ENCODE results near the gene KSR2. TPM values are rescaled to one million over a fixed set of nuclear protein-coding genes. Genes with fewer than 3 reads are reported as not detected.
A peak's percentile ranks its signal among the peaks of the same experiment; 100 is the strongest.

KSR2 gene
- total RNA-seq, 2 donors from 2014 or later: 1.2 to 1.3 TPM

DNA sequence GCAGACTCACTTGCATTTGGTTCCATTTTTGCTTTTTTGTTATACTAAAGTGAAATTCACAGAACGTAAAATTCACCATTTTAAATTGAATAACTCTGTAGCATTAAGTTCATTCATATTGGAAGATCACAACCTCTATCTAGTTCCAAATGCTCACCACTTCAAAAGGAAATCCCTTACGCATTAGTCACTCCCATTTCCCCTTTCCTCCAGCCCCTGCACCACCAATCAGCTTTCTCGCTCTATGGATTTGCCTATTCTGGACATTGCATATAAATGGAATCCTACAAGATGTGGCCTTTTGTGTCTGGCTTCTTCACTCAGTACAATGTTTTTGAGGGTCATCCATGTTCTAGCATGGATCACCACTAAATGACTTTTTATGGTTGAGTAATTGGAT, 294.5 kb downstream of the KSR2 start:
- intact Hi-C loops (cut with DNase I): loop anchor here (5.0 kb wide), 1 partner anchor 163 kb away; no protein-coding TSS in a partner anchor
- Histone ChIP-seq H3K4me3 (no peak overlapping the region), H3K4me1 (no peaks in the 10 kb centered on the region), H3K27ac (no peak overlapping the region), H3K9me3 (no peaks in the 10 kb centered on the region), H3K27me3 (no peaks in the 10 kb centered on the region), H3K36me3 (no peaks in the 10 kb centered on the region), H3K9ac (ENCODE audit: low read depth in 2 of 2, low read length in 2 of 2) (no peak overlapping the region)
- no peak for DNase-seq
- TF ChIP-seq CTCF (IDR thresholded peaks at IDR 0.05): no peak

- no peak for DNase-seq
- Histone ChIP-seq H3K9ac (ENCODE audit: low read depth in 2 of 2, low read length in 2 of 2) (no peak overlapping the region), H3K27me3 (no peaks in the 10 kb centered on the region), H3K4me3 (no peak overlapping the region), H3K36me3 (no peaks in the 10 kb centered on the region), H3K4me1 (no peaks in the 10 kb centered on the region), H3K27ac (no peak overlapping the region), H3K9me3 (no peaks in the 10 kb centered on the region)
- intact Hi-C loops (cut with DNase I): loop anchor here (5.0 kb wide), 1 partner anchor 166 kb away; no protein-coding TSS in a partner anchor
- TF ChIP-seq CTCF (IDR thresholded peaks at IDR 0.05): peak; percentile 24
Observed at GRCh38 chr12:117671734-117672133, 297.1 kb downstream of the KSR2 start.

DNA sequence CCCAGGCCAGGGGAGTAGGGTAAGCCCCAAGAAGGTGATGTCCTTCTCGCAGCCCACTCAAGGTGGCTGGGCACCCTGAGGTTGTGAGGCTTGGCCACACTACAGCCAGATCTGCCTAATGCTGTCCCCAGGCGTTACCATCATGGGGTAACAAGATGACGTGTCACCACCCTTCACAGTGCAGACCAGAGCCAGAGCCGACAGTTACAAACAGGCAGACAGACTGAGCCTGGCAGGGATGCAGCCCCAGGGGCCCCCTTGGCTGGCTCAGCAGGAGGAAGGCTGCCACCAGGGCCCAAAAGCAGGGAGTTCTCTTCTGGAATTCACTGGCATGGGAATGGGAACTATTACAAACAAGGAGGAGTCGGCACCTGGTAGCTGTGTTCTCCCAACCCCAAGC, 304.6 kb downstream of the KSR2 start:
- Histone ChIP-seq H3K27me3 (no peaks in the 10 kb centered on the region), H3K9me3 (no peaks in the 10 kb centered on the region), H3K9ac (ENCODE audit: low read depth in 2 of 2, low read length in 2 of 2) (no peak overlapping the region), H3K36me3 (no peaks in the 10 kb centered on the region), H3K4me3 (no peak overlapping the region), H3K27ac (no peak overlapping the region), H3K4me1 (no peaks in the 10 kb centered on the region)
- no peak for TF ChIP-seq CTCF (IDR thresholded peaks at IDR 0.05)
- no peak for DNase-seq
- intact Hi-C loops (cut with DNase I): no loop called here

- TF ChIP-seq CTCF (IDR thresholded peaks at IDR 0.05): no peak
- Histone ChIP-seq H3K9me3 (no peaks in the 10 kb centered on the region), H3K27me3 (no peaks in the 10 kb centered on the region), H3K27ac (no peak overlapping the region), H3K4me1 (no peaks in the 10 kb centered on the region), H3K4me3 (no peak overlapping the region), H3K36me3 (no peaks in the 10 kb centered on the region), H3K9ac (ENCODE audit: low read depth in 2 of 2, low read length in 2 of 2) (no peak overlapping the region)
- intact Hi-C loops (cut with DNase I): no loop called here
- DNase-seq: no peak
Observed at GRCh38 chr12:117662620-117663395, 306.0 kb downstream of the KSR2 start.

GRCh38 chr12:117662220-117662619, 306.6 kb downstream of the KSR2 start:
- Histone ChIP-seq H3K9me3 (no peaks in the 10 kb centered on the region), H3K4me3 (no peak overlapping the region), H3K27me3 (no peaks in the 10 kb centered on the region), H3K27ac (no peak overlapping the region), H3K36me3 (no peaks in the 10 kb centered on the region), H3K9ac (ENCODE audit: low read depth in 2 of 2, low read length in 2 of 2) (no peak overlapping the region), H3K4me1 (no peaks in the 10 kb centered on the region)
- no peak for TF ChIP-seq CTCF (IDR thresholded peaks at IDR 0.05)
- intact Hi-C loops (cut with DNase I): no loop called here
- DNase-seq: no peak

Measured in colonic mucosa (tissue), 4 donors.